Panc1 (cell line): ENCODE data around the gene IL1RAP. TPM values are rescaled to one million over a fixed set of nuclear protein-coding genes. Genes with fewer than 3 reads are reported as not detected.

Experiments
- ATAC-seq: fragments of 200-7000 bp; cut with Tn5 transposase; 2 replicates; pipeline ENCODE4 v1.9.1; 2020; ENCODE audit warnings: mild to moderate bottlenecking, moderate library complexity
- BruUV-seq: library from RNA; stranded (reverse); fragments of 400-500 nt; replicated peaks from 2 replicates; lab custom pipeline; 2021; lab: Mats Ljungman, UMichigan
- CTCF ChIA-PET: fragments of 300-600 bp; sonication (Branson Sonifier 250); formaldehyde crosslinking; loops from one replicate; lab custom pipeline; 2022; ENCODE audit warnings: antibody characterized with exemption; lab: Charles Lee
- POLR2A ChIA-PET: fragments of 300-600 bp; sonication (Branson Sonifier 250); formaldehyde crosslinking; loops from one replicate; lab custom pipeline; 2022; ENCODE audit warnings: antibody characterized with exemption; lab: Charles Lee
- DNase-seq: peaks from one replicate; pipeline ENCODE4 v3.0.0-alpha.2; 2010; ENCODE audit warnings: low read depth, low spot score
- H3K27ac ChIP-seq: 2 replicates; pipeline ENCODE4 v1.5.1; 2011; ENCODE audit warnings: mild to moderate bottlenecking, low read length, inconsistent platforms
- H3K27me3 ChIP-seq: fragments of 200-500 bp; sonication (Bioruptor generic); 2 replicates; pipeline ENCODE4 v1.6.0; 2014; ENCODE audit warnings: low read length, inconsistent platforms; ENCODE audit not compliant: control insufficient read depth, insufficient read depth
- H3K36me3 ChIP-seq: fragments of 200-500 bp; sonication (Bioruptor generic); 2 replicates; pipeline ENCODE4 v1.5.1; 2014; ENCODE audit warnings: inconsistent platforms, mild to moderate bottlenecking, low read length, moderate library complexity; ENCODE audit not compliant: control insufficient read depth, insufficient read depth
- H3K4me1 ChIP-seq: 2 replicates; pipeline ENCODE4 v1.5.1; 2011; ENCODE audit warnings: inconsistent platforms, mild to moderate bottlenecking, low read length, moderate library complexity; ENCODE audit not compliant: control insufficient read depth, insufficient read depth
- H3K4me3 ChIP-seq, 2 experiments: 2 replicates each; pipeline ENCODE4 v1.5.1; 2011 to 2012; ENCODE audit warnings: low read depth in 2 of 2, low read length in 2 of 2, mild to moderate bottlenecking in 2 of 2, inconsistent platforms in 1 of 2, moderate library complexity in 1 of 2
- H3K9me3 ChIP-seq: fragments of 200-500 bp; sonication (Bioruptor generic); 2 replicates; pipeline ENCODE4 v1.5.1; 2014; ENCODE audit warnings: low read depth, mild to moderate bottlenecking, inconsistent platforms, low read length, moderate library complexity; ENCODE audit not compliant: control insufficient read depth, insufficient read depth
- POLR2AphosphoS5 ChIP-seq: IDR thresholded peaks from 2 replicates; pipeline ENCODE4 v1.6.1; 2012; ENCODE audit warnings: mild to moderate bottlenecking, low read depth, low read length, moderate library complexity
- SIN3A ChIP-seq: IDR thresholded peaks from 2 replicates; pipeline ENCODE4 v1.6.1; 2012; ENCODE audit warnings: low read depth, mild to moderate bottlenecking, low read length, moderate library complexity, borderline replicate concordance; ENCODE audit not compliant: insufficient read depth
- TCF7L2 ChIP-seq: IDR thresholded peaks from 2 replicates; pipeline ENCODE4 v1.6.1; 2011; ENCODE audit warnings: mild to moderate bottlenecking, low read depth, low read length, inconsistent platforms
- in situ Hi-C: cut with HindIII; loops from 2 replicates; pipeline ENCODE4 v1.10.0; 2016; ENCODE audit warnings: low sequenced_read_pairs, low pct_unique_long_range_greater_than_20kb
- intact Hi-C: fragments of 100-400 bp; cut with micrococcal nuclease; formaldehyde crosslinking; loops from one replicate; pipeline ENCODE4 v1.10.0; 2022; ENCODE audit not compliant: unreplicated experiment
- total RNA-seq: library from RNA; stranded (reverse); gene quantifications from one replicate; pipeline ENCODE4 v1.2.1, GENCODE V29; 2021; ENCODE audit not compliant: unreplicated experiment
- TF ChIP-seq, protein P1 (sequence below), 2 experiments: IDR thresholded peaks; 2 replicates each; pipeline ENCODE4 v1.6.1; 2011 to 2012; ENCODE audit warnings: low read depth in 2 of 2, control low read depth in 1 of 2, low read length in 1 of 2, mild to moderate bottlenecking in 1 of 2, moderate library complexity in 1 of 2; ENCODE audit not compliant: insufficient read depth in 1 of 2
- TF ChIP-seq, protein P2 (sequence below): fragments of 450-650 bp; IDR thresholded peaks from 2 replicates; pipeline ENCODE4 v1.5.1; 2017; ENCODE audit warnings: mild to moderate bottlenecking

Gene IL1RAP
- total RNA-seq, 1 experiment from 2014 or later: 5.2 TPM

DNA sequence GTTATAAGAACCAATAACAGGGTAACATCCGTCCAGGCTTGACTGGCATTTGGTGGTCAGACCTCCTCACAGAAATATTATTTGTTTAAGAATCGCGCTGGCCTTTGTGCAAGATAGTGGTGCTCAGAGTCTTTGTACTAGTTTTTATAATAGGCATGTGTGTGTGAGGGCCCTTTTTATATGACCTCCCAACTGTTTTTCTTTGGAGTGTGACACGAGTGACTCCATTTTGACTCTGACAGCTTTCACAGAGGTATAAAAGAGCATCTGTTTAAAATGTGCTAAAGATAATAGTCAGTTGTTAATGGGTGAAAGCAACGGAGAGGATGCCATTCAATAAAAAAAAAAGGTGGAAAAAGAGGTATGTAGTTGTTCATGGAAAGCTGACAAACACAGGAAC lies 110.4 kb downstream of the IL1RAP start:
- H3K4me3 ChIP-seq: no peak overlapping the region
- no peaks in the 10 kb centered on the region for H3K9me3 ChIP-seq
- in situ Hi-C loops (no loop called here), intact Hi-C loops (no loop called here)
- no peaks in the 10 kb centered on the region for H3K4me1 ChIP-seq
- no peaks in the 10 kb centered on the region for H3K27me3 ChIP-seq
- DNase-seq (no peak), ATAC-seq (no peak)
- TF ChIP-seq, protein P1, sequence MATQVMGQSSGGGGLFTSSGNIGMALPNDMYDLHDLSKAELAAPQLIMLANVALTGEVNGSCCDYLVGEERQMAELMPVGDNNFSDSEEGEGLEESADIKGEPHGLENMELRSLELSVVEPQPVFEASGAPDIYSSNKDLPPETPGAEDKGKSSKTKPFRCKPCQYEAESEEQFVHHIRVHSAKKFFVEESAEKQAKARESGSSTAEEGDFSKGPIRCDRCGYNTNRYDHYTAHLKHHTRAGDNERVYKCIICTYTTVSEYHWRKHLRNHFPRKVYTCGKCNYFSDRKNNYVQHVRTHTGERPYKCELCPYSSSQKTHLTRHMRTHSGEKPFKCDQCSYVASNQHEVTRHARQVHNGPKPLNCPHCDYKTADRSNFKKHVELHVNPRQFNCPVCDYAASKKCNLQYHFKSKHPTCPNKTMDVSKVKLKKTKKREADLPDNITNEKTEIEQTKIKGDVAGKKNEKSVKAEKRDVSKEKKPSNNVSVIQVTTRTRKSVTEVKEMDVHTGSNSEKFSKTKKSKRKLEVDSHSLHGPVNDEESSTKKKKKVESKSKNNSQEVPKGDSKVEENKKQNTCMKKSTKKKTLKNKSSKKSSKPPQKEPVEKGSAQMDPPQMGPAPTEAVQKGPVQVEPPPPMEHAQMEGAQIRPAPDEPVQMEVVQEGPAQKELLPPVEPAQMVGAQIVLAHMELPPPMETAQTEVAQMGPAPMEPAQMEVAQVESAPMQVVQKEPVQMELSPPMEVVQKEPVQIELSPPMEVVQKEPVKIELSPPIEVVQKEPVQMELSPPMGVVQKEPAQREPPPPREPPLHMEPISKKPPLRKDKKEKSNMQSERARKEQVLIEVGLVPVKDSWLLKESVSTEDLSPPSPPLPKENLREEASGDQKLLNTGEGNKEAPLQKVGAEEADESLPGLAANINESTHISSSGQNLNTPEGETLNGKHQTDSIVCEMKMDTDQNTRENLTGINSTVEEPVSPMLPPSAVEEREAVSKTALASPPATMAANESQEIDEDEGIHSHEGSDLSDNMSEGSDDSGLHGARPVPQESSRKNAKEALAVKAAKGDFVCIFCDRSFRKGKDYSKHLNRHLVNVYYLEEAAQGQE (IDR thresholded peaks at IDR 0.05; ENCODE audit: insufficient read depth in 1 of 2, low read depth in 2 of 2, low read length in 1 of 2): no peak
- TF ChIP-seq TCF7L2: no peak
- no peak for TF ChIP-seq POLR2AphosphoS5
- no peak for TF ChIP-seq SIN3A
- TF ChIP-seq, protein P2, sequence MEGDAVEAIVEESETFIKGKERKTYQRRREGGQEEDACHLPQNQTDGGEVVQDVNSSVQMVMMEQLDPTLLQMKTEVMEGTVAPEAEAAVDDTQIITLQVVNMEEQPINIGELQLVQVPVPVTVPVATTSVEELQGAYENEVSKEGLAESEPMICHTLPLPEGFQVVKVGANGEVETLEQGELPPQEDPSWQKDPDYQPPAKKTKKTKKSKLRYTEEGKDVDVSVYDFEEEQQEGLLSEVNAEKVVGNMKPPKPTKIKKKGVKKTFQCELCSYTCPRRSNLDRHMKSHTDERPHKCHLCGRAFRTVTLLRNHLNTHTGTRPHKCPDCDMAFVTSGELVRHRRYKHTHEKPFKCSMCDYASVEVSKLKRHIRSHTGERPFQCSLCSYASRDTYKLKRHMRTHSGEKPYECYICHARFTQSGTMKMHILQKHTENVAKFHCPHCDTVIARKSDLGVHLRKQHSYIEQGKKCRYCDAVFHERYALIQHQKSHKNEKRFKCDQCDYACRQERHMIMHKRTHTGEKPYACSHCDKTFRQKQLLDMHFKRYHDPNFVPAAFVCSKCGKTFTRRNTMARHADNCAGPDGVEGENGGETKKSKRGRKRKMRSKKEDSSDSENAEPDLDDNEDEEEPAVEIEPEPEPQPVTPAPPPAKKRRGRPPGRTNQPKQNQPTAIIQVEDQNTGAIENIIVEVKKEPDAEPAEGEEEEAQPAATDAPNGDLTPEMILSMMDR: no peak
- H3K36me3 ChIP-seq: no peaks in the 10 kb centered on the region
- no peak overlapping the region for H3K27ac ChIP-seq
- POLR2A ChIA-PET: no interaction called here
- BruUV-seq: no TSS peak
- CTCF ChIA-PET: no interaction called here

DNA sequence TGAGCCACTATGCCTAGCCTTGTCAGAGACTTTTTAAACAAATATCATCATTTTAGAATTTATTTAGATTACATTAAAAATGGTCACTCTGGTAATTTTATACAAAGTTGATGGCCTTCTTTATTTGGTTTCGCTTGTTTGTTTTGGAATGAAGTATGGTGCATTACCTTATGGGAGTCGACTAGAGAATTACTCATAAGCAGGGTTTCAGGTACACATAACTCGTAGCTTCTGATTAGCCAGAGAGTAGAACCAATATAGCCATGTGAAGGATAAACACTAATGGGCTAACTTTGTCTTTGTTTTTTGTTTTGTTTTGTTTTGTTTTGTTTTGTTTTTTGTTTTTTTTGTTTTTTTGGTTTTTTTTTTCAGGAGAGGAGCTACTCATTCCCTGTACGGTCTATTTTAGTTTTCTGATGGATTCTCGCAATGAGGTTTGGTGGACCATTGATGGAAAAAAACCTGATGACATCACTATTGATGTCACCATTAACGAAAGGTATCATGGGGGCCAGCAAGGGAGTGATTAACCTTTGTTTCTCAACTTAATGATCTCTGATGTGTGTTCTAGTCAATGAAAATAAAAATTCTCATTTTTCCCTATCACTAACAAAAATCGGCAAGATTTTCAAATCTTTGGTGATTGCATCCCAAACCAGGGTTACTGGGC lies 113.2 kb downstream of the IL1RAP start:
- DNase-seq (no peak), ATAC-seq (no peak)
- no peak overlapping the region for H3K4me3 ChIP-seq
- ChIA-PET POLR2A (no interaction called here), CTCF (no interaction called here)
- intact Hi-C loops (no loop called here), in situ Hi-C loops (no loop called here)
- no peaks in the 10 kb centered on the region for H3K9me3 ChIP-seq
- H3K4me1 ChIP-seq: no peaks in the 10 kb centered on the region
- BruUV-seq: no TSS peak
- TF ChIP-seq POLR2AphosphoS5 (no peak), TCF7L2 (no peak), SIN3A (no peak)
- TF ChIP-seq, protein P2: no peak
- TF ChIP-seq, protein P1 (IDR thresholded peaks at IDR 0.05; ENCODE audit: insufficient read depth in 1 of 2, low read depth in 2 of 2, low read length in 1 of 2): no peak
- no peaks in the 10 kb centered on the region for H3K27me3 ChIP-seq
- H3K27ac ChIP-seq: no peak overlapping the region
- no peaks in the 10 kb centered on the region for H3K36me3 ChIP-seq
